GM18519 (cell line): Measurements from ENCODE around the gene OSBPL9.
"Not testable (repeated sequence)": the region's sequence is repeated elsewhere in the genome, so short reads cannot be mapped to it uniquely, and the experiment has no call there.

Experiments used
- ATAC-seq: cut with Tn5 transposase; IDR thresholded peaks from one replicate; pipeline ENCODE4 v1.9.1; 2021; ENCODE audit warnings: mild to moderate bottlenecking, moderate library complexity; ENCODE audit not compliant: unreplicated experiment, low FRiP score

OSBPL9 gene

GRCh38 chr1:51732701-51733425 is 116.0 kb downstream of the OSBPL9 start:
- no peak for ATAC-seq

GRCh38 chr1:51733426-51733774 is 116.5 kb downstream of the OSBPL9 start:
- ATAC-seq: not testable (repeated sequence)

GRCh38 chr1:51733793-51734522 is 117.1 kb downstream of the OSBPL9 start:
- no peak for ATAC-seq

GRCh38 chr1:51734896-51735745 is 118.2 kb downstream of the OSBPL9 start:
- ATAC-seq: no peak

- no peak for ATAC-seq
Measured at GRCh38 chr1:51735746-51736254, 118.9 kb downstream of the OSBPL9 start.

GRCh38 chr1:51736702-51737101 is 119.8 kb downstream of the OSBPL9 start:
- no peak for ATAC-seq

- ATAC-seq: no peak
Measured at GRCh38 chr1:51738681-51739080, 121.8 kb downstream of the OSBPL9 start.

- ATAC-seq: no peak
Measured at GRCh38 chr1:51740652-51741051, 123.8 kb downstream of the OSBPL9 start.

GRCh38 chr1:51741121-51741681 is 124.3 kb downstream of the OSBPL9 start:
- no peak for ATAC-seq

GRCh38 chr1:51744506-51745303 is 127.8 kb downstream of the OSBPL9 start:
- ATAC-seq: no peak

- no peak for ATAC-seq
Measured at GRCh38 chr1:51745304-51745570, 128.3 kb downstream of the OSBPL9 start.

GRCh38 chr1:51749151-51749550 is 132.3 kb downstream of the OSBPL9 start:
- ATAC-seq: no peak

GRCh38 chr1:51750218-51750617 is 133.3 kb downstream of the OSBPL9 start:
- ATAC-seq: no peak

- no peak for ATAC-seq
Measured at GRCh38 chr1:51750729-51751128, 133.8 kb downstream of the OSBPL9 start.

- no peak for ATAC-seq
Measured at GRCh38 chr1:51752073-51752948, 135.4 kb downstream of the OSBPL9 start.

GRCh38 chr1:51753969-51754368 is 137.1 kb downstream of the OSBPL9 start:
- no peak for ATAC-seq

- ATAC-seq: no peak
Measured at GRCh38 chr1:51754666-51755065, 137.8 kb downstream of the OSBPL9 start.

- no peak for ATAC-seq
Measured at GRCh38 chr1:51755437-51755836, 138.5 kb downstream of the OSBPL9 start.

GRCh38 chr1:51756290-51756689 is 139.4 kb downstream of the OSBPL9 start:
- no peak for ATAC-seq
